Measurements from ENCODE around the gene CNR2. TPM values are rescaled to one million over a fixed set of nuclear protein-coding genes. Genes with fewer than 3 reads are reported as not detected.

The CNR2 gene
- total RNA-seq, 1 experiment from 2014 or later: not detected

DNA sequence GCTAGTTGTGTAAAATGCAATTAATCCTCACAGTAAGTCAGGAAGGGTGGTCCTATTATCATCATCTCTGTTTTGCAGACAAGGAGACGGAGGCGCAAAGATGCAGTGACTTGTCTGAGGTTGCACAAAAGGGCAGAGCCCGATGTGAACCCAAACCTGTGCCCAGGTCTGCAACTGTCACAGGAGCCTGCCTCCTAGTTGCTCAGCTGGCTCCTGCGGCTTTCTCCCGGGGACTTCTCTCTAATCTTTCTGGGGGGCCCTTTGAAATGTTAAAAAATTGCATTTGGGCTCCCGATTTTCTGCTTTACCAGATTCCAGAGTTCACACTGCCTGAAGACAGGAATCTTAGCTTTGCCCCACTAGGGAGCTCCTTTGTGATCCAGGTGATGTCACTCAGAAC is 9.4 kb downstream of the CNR2 start:
- Mint-ChIP-seq H3K27me3 (ENCODE audit: low read depth) (peaks cover 64% of the 10 kb centered on the region), H3K4me1 (peaks cover 18 to 33% of the 10 kb centered on the region in 2 experiments), H3K4me3 (peak overlapping the region in 1 of 2 experiments; percentile 66; a peak in 2 of 5 replicates), H3K9me3 (no peaks in the 10 kb centered on the region), H3K36me3 (ENCODE audit: insufficient read depth in 1 of 3, low read depth in 3 of 3) (no peaks in the 10 kb centered on the region), H3K27ac (peak overlapping the region in 1 of 3 experiments; percentile 53; a peak in 1 of 7 replicates)
- no peak overlapping the region for H3K23ac ChIP-seq (ENCODE audit: insufficient read length, low read depth, low read length)
- no peak overlapping the region for H2BK12ac ChIP-seq (ENCODE audit: insufficient read length, low read depth, low read length)
- H3K79me2 ChIP-seq (ENCODE audit: insufficient read depth, low read length): no peaks in the 10 kb centered on the region
- peaks cover 8% of the 10 kb centered on the region for H3K23me2 ChIP-seq (ENCODE audit: insufficient read length, low read depth, low read length, poor library complexity, severe bottlenecking)
- no peak overlapping the region for H2BK120ac ChIP-seq (ENCODE audit: low read depth, low read length, poor library complexity, severe bottlenecking)
- H3K14ac ChIP-seq (ENCODE audit: insufficient read depth, low read length): no peak overlapping the region
- no peak overlapping the region for H4K5ac ChIP-seq (ENCODE audit: insufficient read length, low read depth, low read length)
- H3K27me3 ChIP-seq (ENCODE audit: insufficient read depth, low read length): peaks cover 8% of the 10 kb centered on the region; the same call in 1 of the 2 replicates
- H3K27ac ChIP-seq (ENCODE audit: insufficient read length, low read depth, low read length): no peak overlapping the region
- H3K56ac ChIP-seq (ENCODE audit: insufficient read length, low read depth, low read length): no peak overlapping the region
- H3K4ac ChIP-seq (ENCODE audit: low read depth, low read length): no peak overlapping the region
- H3K9me3 ChIP-seq (ENCODE audit: control insufficient read depth, low read depth, low read length): no peaks in the 10 kb centered on the region
- DNase-seq: no peak
- no peak overlapping the region for H2BK15ac ChIP-seq (ENCODE audit: low read depth, low read length)
- H3K79me1 ChIP-seq (ENCODE audit: insufficient read depth, low read depth, low read length, poor library complexity, severe bottlenecking): no peaks in the 10 kb centered on the region
- no peak overlapping the region for H2AK5ac ChIP-seq (ENCODE audit: insufficient read length, low read length)
- no peak overlapping the region for H3K9ac ChIP-seq (ENCODE audit: extremely low read depth, insufficient read length, low read length)
- no peak overlapping the region for H4K8ac ChIP-seq (replicated peaks; ENCODE audit: insufficient read length, low read depth, low read length)
- TF ChIP-seq, protein P1, sequence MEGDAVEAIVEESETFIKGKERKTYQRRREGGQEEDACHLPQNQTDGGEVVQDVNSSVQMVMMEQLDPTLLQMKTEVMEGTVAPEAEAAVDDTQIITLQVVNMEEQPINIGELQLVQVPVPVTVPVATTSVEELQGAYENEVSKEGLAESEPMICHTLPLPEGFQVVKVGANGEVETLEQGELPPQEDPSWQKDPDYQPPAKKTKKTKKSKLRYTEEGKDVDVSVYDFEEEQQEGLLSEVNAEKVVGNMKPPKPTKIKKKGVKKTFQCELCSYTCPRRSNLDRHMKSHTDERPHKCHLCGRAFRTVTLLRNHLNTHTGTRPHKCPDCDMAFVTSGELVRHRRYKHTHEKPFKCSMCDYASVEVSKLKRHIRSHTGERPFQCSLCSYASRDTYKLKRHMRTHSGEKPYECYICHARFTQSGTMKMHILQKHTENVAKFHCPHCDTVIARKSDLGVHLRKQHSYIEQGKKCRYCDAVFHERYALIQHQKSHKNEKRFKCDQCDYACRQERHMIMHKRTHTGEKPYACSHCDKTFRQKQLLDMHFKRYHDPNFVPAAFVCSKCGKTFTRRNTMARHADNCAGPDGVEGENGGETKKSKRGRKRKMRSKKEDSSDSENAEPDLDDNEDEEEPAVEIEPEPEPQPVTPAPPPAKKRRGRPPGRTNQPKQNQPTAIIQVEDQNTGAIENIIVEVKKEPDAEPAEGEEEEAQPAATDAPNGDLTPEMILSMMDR (conservative IDR thresholded peaks at IDR 0.05): no peak
- H4K20me1 ChIP-seq (ENCODE audit: control insufficient read depth, insufficient read depth, insufficient read length): no peaks in the 10 kb centered on the region
- H2BK5ac ChIP-seq (ENCODE audit: insufficient read length, low read length): no peak overlapping the region
- no peak overlapping the region for H2BK20ac ChIP-seq (ENCODE audit: low read depth, low read length, poor library complexity, severe bottlenecking)
- WGBS (ENCODE audit: extremely low coverage, insufficient read length, low lambda C conversion rate): no CpG with 5 or more reads among the region's 6 CpGs
- H3K4me1 ChIP-seq (ENCODE audit: insufficient read depth, low read length): peaks cover 6% of the 10 kb centered on the region; the same call in 1 of the 2 replicates
- H3T11ph ChIP-seq (ENCODE audit: low read length): no peak overlapping the region
- no peak overlapping the region for H3K18ac ChIP-seq (ENCODE audit: insufficient read length, low read depth, low read length)
- H4K91ac ChIP-seq (ENCODE audit: insufficient read length, low read depth, low read length): no peak overlapping the region
- H3K4me2 ChIP-seq (ENCODE audit: insufficient read depth, insufficient read length, low read length): peak overlapping the region; percentile 50
- no peak overlapping the region for H2AFZ ChIP-seq (ENCODE audit: low read length)
